WI38 (cell line): ENCODE measurements around the gene PPM1M.

Experiments
- H3K4me3 ChIP-seq: 2 replicates; pipeline ENCODE4 v1.5.1; 2011; ENCODE audit warnings: low read depth, mild to moderate bottlenecking, control low read depth, low read length
- CTCF ChIP-seq: IDR thresholded peaks from 2 replicates; pipeline ENCODE4 v1.5.1; 2012; ENCODE audit warnings: low read depth, mild to moderate bottlenecking, control low read depth, low read length

The PPM1M gene

GRCh38 chr3:52291508-52292181 lies 46.1 kb downstream of the PPM1M start:
- TF ChIP-seq CTCF: peak; percentile 37; the same call in 1 of the 2 replicates
- H3K4me3 ChIP-seq: no peak overlapping the region

GRCh38 chr3:52292247-52293065 lies 46.9 kb downstream of the PPM1M start:
- no peak overlapping the region for H3K4me3 ChIP-seq
- TF ChIP-seq CTCF: no peak

GRCh38 chr3:52293491-52294319 lies 48.1 kb downstream of the PPM1M start:
- no peak overlapping the region for H3K4me3 ChIP-seq
- TF ChIP-seq CTCF: no peak

GRCh38 chr3:52294320-52295150 lies 49.0 kb downstream of the PPM1M start:
- no peak for TF ChIP-seq CTCF
- H3K4me3 ChIP-seq: no peak overlapping the region

GRCh38 chr3:52295671-52296208 lies 50.2 kb downstream of the PPM1M start:
- TF ChIP-seq CTCF: no peak
- H3K4me3 ChIP-seq: no peak overlapping the region

DNA sequence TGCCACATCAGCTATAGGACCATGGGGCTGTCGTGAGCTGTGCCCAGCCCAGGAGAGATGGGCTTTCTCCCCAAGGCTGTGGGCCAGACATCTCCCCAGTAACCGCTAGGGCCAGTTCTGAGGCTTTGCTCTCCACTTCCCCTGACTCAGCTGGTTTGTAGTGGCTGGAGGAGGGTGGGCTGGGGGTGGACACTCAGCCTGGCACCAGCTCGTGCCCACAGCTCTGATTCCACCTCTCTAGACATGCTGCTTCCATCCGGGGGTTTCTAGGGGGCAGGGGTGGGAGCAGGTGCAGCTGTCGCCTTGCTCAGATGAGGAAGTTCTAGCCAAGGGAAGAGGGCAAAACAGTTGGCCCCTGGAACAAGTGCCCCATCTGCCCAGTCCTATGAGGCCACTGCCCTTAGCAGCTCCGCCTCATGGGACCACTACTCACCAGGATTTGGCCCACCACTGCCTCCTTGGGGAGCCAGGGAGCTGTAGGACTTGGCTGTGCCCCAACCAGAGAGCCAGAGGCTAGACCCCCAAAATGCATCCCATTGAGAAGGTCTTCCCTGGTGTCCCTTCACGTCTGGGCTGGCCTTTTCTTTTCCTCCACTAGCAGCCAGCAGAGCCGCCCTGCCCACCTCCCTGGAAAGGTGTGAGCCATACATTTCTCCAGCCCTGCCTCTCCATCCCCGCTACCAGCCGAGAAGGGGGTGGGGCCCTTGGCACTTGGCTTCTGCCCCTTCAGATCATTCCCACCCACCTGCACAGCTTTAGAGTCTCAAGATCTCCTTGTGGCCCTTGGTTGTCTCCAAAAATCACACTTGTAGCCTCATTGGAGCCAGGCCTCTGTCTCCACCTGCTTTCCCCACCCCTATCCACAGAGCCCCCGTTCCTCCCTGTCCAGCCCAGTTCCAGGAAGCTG lies 51.9 kb downstream of the PPM1M start:
- TF ChIP-seq CTCF: no peak
- no peak overlapping the region for H3K4me3 ChIP-seq
